Fibroblast of lung (primary cell): ENCODE results near the gene MACC1. TPM values are rescaled to one million over a fixed set of nuclear protein-coding genes. Genes with fewer than 3 reads are reported as not detected.

Experiments
- DNase-seq, 2 donors: peaks; one replicate each; pipeline versions ENCODE4 v3.0.0 to v3.0.0-alpha.2; 2010; ENCODE audit warnings: low read depth in 2 of 2
- H2AFZ ChIP-seq: 2 replicates; pipeline ENCODE4 v1.5.1; 2012; ENCODE audit warnings: low read length, control low read depth, inconsistent platforms
- H3K27ac ChIP-seq: 2 replicates; pipeline ENCODE4 v1.5.1; 2011; ENCODE audit warnings: low read length, control low read depth; ENCODE audit not compliant: insufficient read depth
- H3K27me3 ChIP-seq: 2 replicates; pipeline ENCODE4 v1.5.1; 2011; ENCODE audit warnings: mild to moderate bottlenecking, low read length; ENCODE audit not compliant: control insufficient read depth, insufficient read depth
- H3K36me3 ChIP-seq: 2 replicates; pipeline ENCODE4 v1.5.1; 2011; ENCODE audit warnings: low read length; ENCODE audit not compliant: control insufficient read depth, insufficient read depth
- H3K4me1 ChIP-seq: 2 replicates; pipeline ENCODE4 v1.5.1; 2011; ENCODE audit warnings: low read length; ENCODE audit not compliant: control insufficient read depth, insufficient read depth; ENCODE audit errors: extremely low read depth
- H3K4me2 ChIP-seq: 2 replicates; pipeline ENCODE4 v1.5.1; 2011; ENCODE audit warnings: low read length, control low read depth; ENCODE audit not compliant: insufficient read depth; ENCODE audit errors: extremely low read depth
- H3K4me3 ChIP-seq, 4 experiments: fragments of 200-600 bp in 1 of 4; sonication (generic) in 1 of 4; replicated peaks in 1 of 4; 2 replicates each; pipeline ENCODE4 v1.5.1; 2011 to 2016; ENCODE audit warnings: low read length in 4 of 4, low read depth in 3 of 4, mild to moderate bottlenecking in 3 of 4, control low read depth in 2 of 4, inconsistent platforms in 1 of 4, mixed read lengths in 1 of 4; ENCODE audit not compliant: insufficient read depth in 1 of 4; ENCODE audit errors: control extremely low read depth in 1 of 4
- H3K79me2 ChIP-seq: 2 replicates; pipeline ENCODE4 v1.5.1; 2012; ENCODE audit warnings: mild to moderate bottlenecking, low read length, inconsistent platforms; ENCODE audit not compliant: control insufficient read depth, insufficient read depth
- H3K9ac ChIP-seq: 2 replicates; pipeline ENCODE4 v1.5.1; 2011; ENCODE audit warnings: mild to moderate bottlenecking, low read length, control low read depth; ENCODE audit not compliant: insufficient read depth
- H3K9me3 ChIP-seq: 2 replicates; pipeline ENCODE4 v1.5.1; 2012; ENCODE audit warnings: low read depth, low read length; ENCODE audit not compliant: control insufficient read depth, insufficient read depth
- H4K20me1 ChIP-seq: 2 replicates; pipeline ENCODE4 v1.5.1; 2011; ENCODE audit warnings: low read length; ENCODE audit not compliant: control insufficient read depth, insufficient read depth; ENCODE audit errors: extremely low read depth
- CTCF ChIP-seq, 2 donors: IDR thresholded peaks in 1 of 2; conservative IDR thresholded peaks in 1 of 2; 1 replicate in 1 of 2; 2 replicates in 1 of 2; pipeline ENCODE4 v1.5.1; 2011 to 2012; ENCODE audit warnings: low read length in 2 of 2, control low read depth in 1 of 2, inconsistent platforms in 1 of 2, low read depth in 1 of 2, mild to moderate bottlenecking in 1 of 2
- EZH2 ChIP-seq: IDR thresholded peaks from 2 replicates; pipeline ENCODE4 v1.5.1; 2012; ENCODE audit warnings: low read length, control low read depth, mild to moderate bottlenecking; ENCODE audit errors: missing control alignments
- polyA plus RNA-seq, 2 donors: library from polyadenylated mRNA; depleted of rRNA in 1 of 2; stranded (reverse) in 1 of 2; unstranded in 1 of 2; fragments of >200 nt; gene quantifications; 2 replicates each; pipeline ENCODE4 v1.2.1, GENCODE V29; 2011 to 2012; ENCODE audit warnings: missing spikeins in 1 of 2
- total RNA-seq: library from RNA; depleted of rRNA; stranded (reverse); fragments of >200 nt; gene quantifications from 2 replicates; pipeline ENCODE4 v1.2.1, GENCODE V29; 2014

The MACC1 gene
- total and polyA plus RNA-seq, 2 donors (not counting 1 experiment from before 2014, with no cell fraction given): under 0.01 to 0.33 TPM

- peak overlapping the region; percentile 40 for H3K4me2 ChIP-seq
- H3K79me2 ChIP-seq: no peaks in the 10 kb centered on the region
- no peak overlapping the region for H3K9ac ChIP-seq
- TF ChIP-seq EZH2 (no peak), CTCF (conservative IDR thresholded peaks at IDR 0.05 in 1 of 2, IDR thresholded peaks at IDR 0.05 in 1 of 2; ENCODE audit: low read depth in 1 of 2, low read length in 2 of 2) (no peak)
- H4K20me1 ChIP-seq: no peaks in the 10 kb centered on the region
- no peak overlapping the region for H3K4me3 ChIP-seq
- H3K4me1 ChIP-seq: peaks cover 15% of the 10 kb centered on the region
- H3K36me3 ChIP-seq: no peaks in the 10 kb centered on the region
- H3K27ac ChIP-seq: peak overlapping the region; percentile 55
- peak; percentile 98 to 99 for DNase-seq
- no peak overlapping the region for H2AFZ ChIP-seq
- H3K9me3 ChIP-seq: no peaks in the 10 kb centered on the region
- H3K27me3 ChIP-seq: no peaks in the 10 kb centered on the region
Measured at GRCh38 chr7:20219446-20220292, 2.5 kb upstream of the MACC1 start.

GRCh38 chr7:20219062-20219445 is 1.9 kb upstream of the MACC1 start:
- no peak for DNase-seq
- Histone ChIP-seq H3K27ac (peak overlapping the region; percentile 55), H3K27me3 (no peaks in the 10 kb centered on the region), H3K4me1 (peaks cover 15% of the 10 kb centered on the region), H3K4me2 (no peak overlapping the region), H4K20me1 (no peaks in the 10 kb centered on the region), H3K79me2 (no peaks in the 10 kb centered on the region), H3K9me3 (no peaks in the 10 kb centered on the region), H2AFZ (no peak overlapping the region), H3K36me3 (no peaks in the 10 kb centered on the region), H3K4me3 (no peak overlapping the region), H3K9ac (no peak overlapping the region)
- TF ChIP-seq CTCF (conservative IDR thresholded peaks at IDR 0.05 in 1 of 2, IDR thresholded peaks at IDR 0.05 in 1 of 2; ENCODE audit: low read depth in 1 of 2, low read length in 2 of 2): no peak
- TF ChIP-seq EZH2: no peak

GRCh38 chr7:20218279-20218678 is 1.1 kb upstream of the MACC1 start:
- H3K79me2 ChIP-seq: no peaks in the 10 kb centered on the region
- no peaks in the 10 kb centered on the region for H3K36me3 ChIP-seq
- no peaks in the 10 kb centered on the region for H3K27me3 ChIP-seq
- DNase-seq: no peak
- H3K4me2 ChIP-seq: no peak overlapping the region
- no peak overlapping the region for H3K27ac ChIP-seq
- H2AFZ ChIP-seq: no peak overlapping the region
- no peaks in the 10 kb centered on the region for H4K20me1 ChIP-seq
- peaks cover 15% of the 10 kb centered on the region for H3K4me1 ChIP-seq
- no peak for TF ChIP-seq EZH2
- TF ChIP-seq CTCF (conservative IDR thresholded peaks at IDR 0.05 in 1 of 2, IDR thresholded peaks at IDR 0.05 in 1 of 2; ENCODE audit: low read depth in 1 of 2, low read length in 2 of 2): no peak
- no peaks in the 10 kb centered on the region for H3K9me3 ChIP-seq
- no peak overlapping the region for H3K4me3 ChIP-seq
- no peak overlapping the region for H3K9ac ChIP-seq
